SK-N-SH treated with all-trans-retinoic acid at 6 μM for 48 hours (cell line): Measurements from ENCODE around the gene LRRC56.

Experiments
- ATAC-seq: fragments of 200-7000 bp; cut with Tn5 transposase; 3 replicates; pipeline ENCODE4 v1.9.1; 2020; ENCODE audit warnings: mild to moderate bottlenecking, moderate library complexity
- ARNTL ChIP-seq: fragments of 450-650 bp; formaldehyde crosslinking; IDR thresholded peaks from 2 replicates; pipeline ENCODE4 v1.5.0; 2020; ENCODE audit warnings: low read depth, mild to moderate bottlenecking, moderate library complexity, borderline replicate concordance
- BACH2 ChIP-seq: fragments of 250-450 bp; sonication (Bioruptor Pico); IDR thresholded peaks from 2 replicates; pipeline ENCODE4 v1.9.0; 2021; ENCODE audit warnings: mild to moderate bottlenecking, borderline replicate concordance
- CSDC2 ChIP-seq: fragments of 250-450 bp; sonication (Bioruptor Pico); IDR thresholded peaks from 2 replicates; pipeline ENCODE4 v1.5.0; 2020; ENCODE audit warnings: mild to moderate bottlenecking, moderate library complexity
- ESRRG ChIP-seq: fragments of 250-450 bp; sonication (Bioruptor Pico); IDR thresholded peaks from 2 replicates; pipeline ENCODE4 v1.6.1; 2021; ENCODE audit warnings: mild to moderate bottlenecking
- GLIS3 ChIP-seq: fragments of 250-450 bp; sonication (Bioruptor Pico); IDR thresholded peaks from 2 replicates; pipeline ENCODE4 v1.5.0; 2020; ENCODE audit warnings: mild to moderate bottlenecking, moderate library complexity
- ISL1 ChIP-seq: fragments of 250-450 bp; sonication (Bioruptor Pico); IDR thresholded peaks from 2 replicates; pipeline ENCODE4 v2.1.2; 2022; ENCODE audit warnings: mild to moderate bottlenecking, moderate library complexity
- PPARA ChIP-seq: fragments of 250-450 bp; sonication (Bioruptor Pico); IDR thresholded peaks from 2 replicates; pipeline ENCODE4 v1.5.0; 2020; ENCODE audit warnings: mild to moderate bottlenecking, borderline replicate concordance
- RARB ChIP-seq: fragments of 250-450 bp; sonication (Bioruptor Pico); IDR thresholded peaks from 2 replicates; pipeline ENCODE4 v1.8.0; 2021; ENCODE audit warnings: mild to moderate bottlenecking, moderate library complexity
- SNAI2 ChIP-seq: fragments of 250-450 bp; sonication (Bioruptor Pico); IDR thresholded peaks from 2 replicates; pipeline ENCODE4 v1.5.0; 2020; ENCODE audit warnings: mild to moderate bottlenecking, moderate library complexity
- TOX ChIP-seq: fragments of 250-450 bp; sonication (Bioruptor Pico); IDR thresholded peaks from 2 replicates; pipeline ENCODE4 v1.8.0; 2021; ENCODE audit warnings: mild to moderate bottlenecking, moderate library complexity, borderline replicate concordance
- ZC3H10 ChIP-seq: fragments of 250-450 bp; sonication (Bioruptor Pico); IDR thresholded peaks from 2 replicates; pipeline ENCODE4 v1.5.1; 2021; ENCODE audit warnings: mild to moderate bottlenecking, moderate library complexity
- ZFP3 ChIP-seq: fragments of 250-450 bp; sonication (Bioruptor Pico); IDR thresholded peaks from 2 replicates; pipeline ENCODE4 v1.5.0; 2020; ENCODE audit warnings: mild to moderate bottlenecking, moderate library complexity
- ZFP30 ChIP-seq: fragments of 450-650 bp; formaldehyde crosslinking; IDR thresholded peaks from 2 replicates; pipeline ENCODE4 v1.5.0; 2022; ENCODE audit warnings: mild to moderate bottlenecking, moderate library complexity
- ZNF565 ChIP-seq: fragments of 450-650 bp; formaldehyde crosslinking; conservative IDR thresholded peaks from 2 replicates; pipeline ENCODE4 v1.5.0; 2020; ENCODE audit warnings: low read depth, mild to moderate bottlenecking, moderate library complexity
- ZNF70 ChIP-seq: fragments of 450-650 bp; formaldehyde crosslinking; IDR thresholded peaks from 2 replicates; pipeline ENCODE4 v1.5.0; 2020; ENCODE audit warnings: mild to moderate bottlenecking, moderate library complexity
- ZNF8 ChIP-seq: fragments of 450-650 bp; formaldehyde crosslinking; IDR thresholded peaks from 2 replicates; pipeline ENCODE4 v1.5.0; 2020; ENCODE audit warnings: mild to moderate bottlenecking, moderate library complexity
- TF ChIP-seq, protein P1 (sequence below): fragments of 250-450 bp; sonication (Bioruptor Pico); IDR thresholded peaks from 2 replicates; pipeline ENCODE4 v1.8.0; 2021; ENCODE audit warnings: low read depth, mild to moderate bottlenecking, moderate library complexity, borderline replicate concordance
- TF ChIP-seq, protein P2 (sequence below): fragments of 250-450 bp; sonication (Bioruptor Pico); IDR thresholded peaks from 2 replicates; pipeline ENCODE4 v1.5.1; 2021; ENCODE audit warnings: mild to moderate bottlenecking, moderate library complexity
- TF ChIP-seq, protein P3 (sequence below): fragments of 250-450 bp; sonication (Bioruptor Pico); IDR thresholded peaks from 2 replicates; pipeline ENCODE4 v1.5.1; 2020; ENCODE audit warnings: low read depth, mild to moderate bottlenecking, moderate library complexity
- TF ChIP-seq, protein P4 (sequence below): fragments of 250-450 bp; sonication (Bioruptor Pico); IDR thresholded peaks from 2 replicates; pipeline ENCODE4 v1.5.0; 2020; ENCODE audit warnings: mild to moderate bottlenecking, moderate library complexity

LRRC56 gene

DNA sequence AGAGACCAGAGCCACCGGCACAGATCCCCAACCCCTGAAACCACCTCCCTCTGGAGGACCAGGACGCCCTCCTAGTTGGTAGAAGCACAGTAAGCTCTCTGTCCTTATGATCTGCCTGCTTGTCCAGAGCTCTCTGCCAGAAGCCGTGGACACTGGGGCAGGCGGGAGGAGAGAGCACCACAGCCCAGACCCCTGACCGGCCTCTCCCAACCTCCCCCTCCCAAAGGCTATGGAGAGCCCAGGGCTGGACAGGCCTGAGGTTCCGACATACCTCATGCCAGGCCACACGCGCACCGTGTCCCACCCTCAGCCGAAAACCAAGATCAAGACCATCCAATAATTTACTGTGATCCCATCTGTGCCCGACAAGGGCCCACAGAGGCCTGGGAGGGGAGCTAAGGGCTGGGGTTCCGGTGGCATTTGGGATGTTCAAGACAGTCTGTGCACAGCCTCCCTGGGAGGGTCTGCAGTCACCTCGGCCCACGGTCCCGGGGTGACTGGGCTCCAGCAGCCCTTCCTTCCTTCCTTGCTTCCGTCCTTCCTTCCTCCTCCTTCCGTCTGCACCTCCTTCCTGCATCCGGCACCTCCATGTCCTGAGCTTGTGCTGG is 5.3 kb upstream of the LRRC56 start:
- no peak for ATAC-seq
- TF ChIP-seq ZNF8 (no peak), SNAI2 (no peak), ZNF70 (CRISPR knock-in tag) (no peak)
- TF ChIP-seq, protein P1, sequence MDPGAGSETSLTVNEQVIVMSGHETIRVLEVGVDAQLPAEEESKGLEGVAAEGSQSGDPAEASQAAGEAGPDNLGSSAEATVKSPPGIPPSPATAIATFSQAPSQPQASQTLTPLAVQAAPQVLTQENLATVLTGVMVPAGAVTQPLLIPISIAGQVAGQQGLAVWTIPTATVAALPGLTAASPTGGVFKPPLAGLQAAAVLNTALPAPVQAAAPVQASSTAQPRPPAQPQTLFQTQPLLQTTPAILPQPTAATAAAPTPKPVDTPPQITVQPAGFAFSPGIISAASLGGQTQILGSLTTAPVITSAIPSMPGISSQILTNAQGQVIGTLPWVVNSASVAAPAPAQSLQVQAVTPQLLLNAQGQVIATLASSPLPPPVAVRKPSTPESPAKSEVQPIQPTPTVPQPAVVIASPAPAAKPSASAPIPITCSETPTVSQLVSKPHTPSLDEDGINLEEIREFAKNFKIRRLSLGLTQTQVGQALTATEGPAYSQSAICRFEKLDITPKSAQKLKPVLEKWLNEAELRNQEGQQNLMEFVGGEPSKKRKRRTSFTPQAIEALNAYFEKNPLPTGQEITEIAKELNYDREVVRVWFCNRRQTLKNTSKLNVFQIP (CRISPR knock-in tag), result no peak

DNA sequence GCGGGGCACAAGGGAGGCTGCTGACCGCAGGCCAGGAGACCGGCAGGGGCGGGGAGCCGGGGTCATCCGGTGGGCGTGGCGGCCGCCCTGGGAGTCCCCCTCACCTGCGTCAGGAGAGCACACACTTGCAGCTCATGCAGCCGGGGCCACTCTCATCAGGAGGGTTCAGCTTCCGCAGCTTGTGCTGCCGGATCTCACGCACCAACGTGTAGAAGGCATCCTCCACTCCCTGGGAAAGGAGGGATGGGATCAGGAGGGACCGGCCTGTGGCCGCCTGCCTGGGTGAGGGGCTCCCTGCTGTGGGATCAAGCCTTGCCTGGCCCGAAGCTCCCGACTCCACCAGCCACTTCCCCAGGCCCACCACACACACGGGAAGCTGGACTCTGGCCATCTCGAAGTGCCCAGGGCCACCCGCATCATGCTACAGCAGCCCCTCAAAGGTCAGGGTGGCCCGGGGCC is 4.8 kb upstream of the LRRC56 start:
- no peak for ATAC-seq
- TF ChIP-seq GLIS3 (CRISPR knock-in tag) (no peak), SNAI2 (no peak), ZNF565 (CRISPR knock-in tag) (no peak), ZFP3 (no peak), RARB (CRISPR knock-in tag) (no peak), ZNF8 (no peak), ESRRG (no peak), ZNF70 (CRISPR knock-in tag) (no peak), ARNTL (no peak)
- TF ChIP-seq, protein P2, sequence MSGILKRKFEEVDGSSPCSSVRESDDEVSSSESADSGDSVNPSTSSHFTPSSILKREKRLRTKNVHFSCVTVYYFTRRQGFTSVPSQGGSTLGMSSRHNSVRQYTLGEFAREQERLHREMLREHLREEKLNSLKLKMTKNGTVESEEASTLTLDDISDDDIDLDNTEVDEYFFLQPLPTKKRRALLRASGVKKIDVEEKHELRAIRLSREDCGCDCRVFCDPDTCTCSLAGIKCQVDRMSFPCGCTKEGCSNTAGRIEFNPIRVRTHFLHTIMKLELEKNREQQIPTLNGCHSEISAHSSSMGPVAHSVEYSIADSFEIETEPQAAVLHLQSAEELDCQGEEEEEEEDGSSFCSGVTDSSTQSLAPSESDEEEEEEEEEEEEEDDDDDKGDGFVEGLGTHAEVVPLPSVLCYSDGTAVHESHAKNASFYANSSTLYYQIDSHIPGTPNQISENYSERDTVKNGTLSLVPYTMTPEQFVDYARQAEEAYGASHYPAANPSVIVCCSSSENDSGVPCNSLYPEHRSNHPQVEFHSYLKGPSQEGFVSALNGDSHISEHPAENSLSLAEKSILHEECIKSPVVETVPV, result no peak
- TF ChIP-seq, protein P3, sequence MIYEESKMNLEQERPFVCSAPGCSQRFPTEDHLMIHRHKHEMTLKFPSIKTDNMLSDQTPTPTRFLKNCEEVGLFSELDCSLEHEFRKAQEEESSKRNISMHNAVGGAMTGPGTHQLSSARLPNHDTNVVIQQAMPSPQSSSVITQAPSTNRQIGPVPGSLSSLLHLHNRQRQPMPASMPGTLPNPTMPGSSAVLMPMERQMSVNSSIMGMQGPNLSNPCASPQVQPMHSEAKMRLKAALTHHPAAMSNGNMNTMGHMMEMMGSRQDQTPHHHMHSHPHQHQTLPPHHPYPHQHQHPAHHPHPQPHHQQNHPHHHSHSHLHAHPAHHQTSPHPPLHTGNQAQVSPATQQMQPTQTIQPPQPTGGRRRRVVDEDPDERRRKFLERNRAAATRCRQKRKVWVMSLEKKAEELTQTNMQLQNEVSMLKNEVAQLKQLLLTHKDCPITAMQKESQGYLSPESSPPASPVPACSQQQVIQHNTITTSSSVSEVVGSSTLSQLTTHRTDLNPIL (CRISPR knock-in tag), result no peak
- TF ChIP-seq, protein P4, sequence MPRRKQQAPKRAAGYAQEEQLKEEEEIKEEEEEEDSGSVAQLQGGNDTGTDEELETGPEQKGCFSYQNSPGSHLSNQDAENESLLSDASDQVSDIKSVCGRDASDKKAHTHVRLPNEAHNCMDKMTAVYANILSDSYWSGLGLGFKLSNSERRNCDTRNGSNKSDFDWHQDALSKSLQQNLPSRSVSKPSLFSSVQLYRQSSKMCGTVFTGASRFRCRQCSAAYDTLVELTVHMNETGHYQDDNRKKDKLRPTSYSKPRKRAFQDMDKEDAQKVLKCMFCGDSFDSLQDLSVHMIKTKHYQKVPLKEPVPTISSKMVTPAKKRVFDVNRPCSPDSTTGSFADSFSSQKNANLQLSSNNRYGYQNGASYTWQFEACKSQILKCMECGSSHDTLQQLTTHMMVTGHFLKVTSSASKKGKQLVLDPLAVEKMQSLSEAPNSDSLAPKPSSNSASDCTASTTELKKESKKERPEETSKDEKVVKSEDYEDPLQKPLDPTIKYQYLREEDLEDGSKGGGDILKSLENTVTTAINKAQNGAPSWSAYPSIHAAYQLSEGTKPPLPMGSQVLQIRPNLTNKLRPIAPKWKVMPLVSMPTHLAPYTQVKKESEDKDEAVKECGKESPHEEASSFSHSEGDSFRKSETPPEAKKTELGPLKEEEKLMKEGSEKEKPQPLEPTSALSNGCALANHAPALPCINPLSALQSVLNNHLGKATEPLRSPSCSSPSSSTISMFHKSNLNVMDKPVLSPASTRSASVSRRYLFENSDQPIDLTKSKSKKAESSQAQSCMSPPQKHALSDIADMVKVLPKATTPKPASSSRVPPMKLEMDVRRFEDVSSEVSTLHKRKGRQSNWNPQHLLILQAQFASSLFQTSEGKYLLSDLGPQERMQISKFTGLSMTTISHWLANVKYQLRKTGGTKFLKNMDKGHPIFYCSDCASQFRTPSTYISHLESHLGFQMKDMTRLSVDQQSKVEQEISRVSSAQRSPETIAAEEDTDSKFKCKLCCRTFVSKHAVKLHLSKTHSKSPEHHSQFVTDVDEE, result no peak

DNA sequence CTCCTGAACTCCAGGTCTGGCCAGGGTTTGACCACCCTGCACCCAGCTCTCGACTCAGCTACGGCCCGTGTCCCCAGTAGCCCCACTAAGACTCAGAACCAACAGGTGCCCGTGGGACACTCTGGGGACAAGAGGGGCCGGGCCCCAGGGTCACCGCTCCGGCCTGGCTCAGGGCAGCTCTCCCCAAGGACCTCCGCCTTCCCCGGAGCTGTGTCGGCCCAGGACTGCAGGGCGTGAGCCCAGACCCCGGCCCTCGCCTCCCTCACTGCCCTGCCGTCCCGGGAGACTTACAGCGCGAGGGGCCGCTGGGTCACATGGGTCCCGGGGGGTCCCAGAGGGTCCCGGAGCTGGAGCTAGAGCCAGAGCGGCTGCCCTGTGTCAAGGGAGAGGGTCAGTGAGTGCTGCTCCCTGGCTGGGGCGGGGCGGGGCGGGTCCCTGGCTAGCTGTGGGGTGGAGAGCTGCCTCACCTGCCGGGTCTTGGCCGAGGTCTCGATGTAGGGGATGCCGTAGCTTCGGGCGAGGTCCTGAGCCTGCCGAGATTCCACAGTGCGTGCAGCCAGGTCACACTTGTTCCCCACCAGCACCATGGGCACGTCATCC is 4.2 kb upstream of the LRRC56 start:
- TF ChIP-seq PPARA (CRISPR knock-in tag), result no peak
- TF ChIP-seq CSDC2 (CRISPR knock-in tag), result no peak
- no peak for TF ChIP-seq TOX (CRISPR knock-in tag)
- TF ChIP-seq ZC3H10 (CRISPR knock-in tag), result no peak
- TF ChIP-seq ISL1 (CRISPR knock-in tag), result no peak
- TF ChIP-seq BACH2 (CRISPR knock-in tag), result no peak
- no peak for TF ChIP-seq ZFP30 (CRISPR knock-in tag)
- TF ChIP-seq, protein P2, result no peak
- TF ChIP-seq, protein P3 (CRISPR knock-in tag), result no peak
- TF ChIP-seq ESRRG, result no peak
- ATAC-seq, result no peak
